Activated effector memory CD4-positive, alpha-beta T cell treated with anti-CD3 and anti-CD28 coated beads, Interleukin-2, amount 50 U/mL, for 16 hours (primary cell): Measurements from ENCODE around the gene OXGR1.
"Not testable (repeated sequence)": the region's sequence is repeated elsewhere in the genome, so short reads cannot be mapped to it uniquely, and the experiment has no call there.

Experiments
- DNase-seq: peaks from one replicate; pipeline ENCODE4 v3.0.0-alpha.2; 2020

Gene OXGR1

GRCh38 chr13:97004886-97005285 is 10.6 kb upstream of the OXGR1 start:
- no peak for DNase-seq

GRCh38 chr13:97004096-97004876 is 10.0 kb upstream of the OXGR1 start:
- no peak for DNase-seq

GRCh38 chr13:97003071-97003470 is 8.8 kb upstream of the OXGR1 start:
- no peak for DNase-seq

- no peak for DNase-seq
These were observed 8.3 kb upstream of the OXGR1 start for GRCh38 chr13:97002581-97002980.

GRCh38 chr13:97001636-97002035 is 7.4 kb upstream of the OXGR1 start:
- DNase-seq: no peak

GRCh38 chr13:97000295-97000925 is 6.1 kb upstream of the OXGR1 start:
- DNase-seq: no peak

GRCh38 chr13:96999091-96999490 is 4.8 kb upstream of the OXGR1 start:
- no peak for DNase-seq

GRCh38 chr13:96998051-96998450 is 3.8 kb upstream of the OXGR1 start:
- DNase-seq: no peak

- DNase-seq: no peak
These were observed 2.6 kb upstream of the OXGR1 start for GRCh38 chr13:96996886-96997285.

- no peak for DNase-seq
These were observed 1.8 kb upstream of the OXGR1 start for GRCh38 chr13:96996107-96996506.

- no peak for DNase-seq
These were observed 575 bp upstream of the OXGR1 start for GRCh38 chr13:96994858-96995243.

GRCh38 chr13:96993634-96994016 is 651 bp downstream of the OXGR1 start:
- DNase-seq: no peak

GRCh38 chr13:96992633-96993032 is 1.6 kb downstream of the OXGR1 start:
- DNase-seq: no peak

GRCh38 chr13:96991072-96991471 is 3.2 kb downstream of the OXGR1 start:
- no peak for DNase-seq

- no peak for DNase-seq
These were observed 5.8 kb downstream of the OXGR1 start for GRCh38 chr13:96988441-96988840.

GRCh38 chr13:96984051-96984508 is 10.2 kb downstream of the OXGR1 start:
- no peak for DNase-seq

GRCh38 chr13:96982672-96983071 is 11.6 kb downstream of the OXGR1 start:
- no peak for DNase-seq

GRCh38 chr13:96979861-96980260 is 14.4 kb downstream of the OXGR1 start:
- not testable (repeated sequence) for DNase-seq

GRCh38 chr13:96968027-96968426 is 26.2 kb downstream of the OXGR1 start:
- no peak for DNase-seq

GRCh38 chr13:96967248-96967745 is 27.0 kb downstream of the OXGR1 start:
- DNase-seq: no peak

GRCh38 chr13:96966415-96967102 is 27.7 kb downstream of the OXGR1 start:
- no peak for DNase-seq

GRCh38 chr13:96963786-96964475 is 30.3 kb downstream of the OXGR1 start:
- DNase-seq: no peak

GRCh38 chr13:96960379-96960778 is 33.9 kb downstream of the OXGR1 start:
- DNase-seq: no peak
